ENCODE data around the gene OTOP3.

DNA sequence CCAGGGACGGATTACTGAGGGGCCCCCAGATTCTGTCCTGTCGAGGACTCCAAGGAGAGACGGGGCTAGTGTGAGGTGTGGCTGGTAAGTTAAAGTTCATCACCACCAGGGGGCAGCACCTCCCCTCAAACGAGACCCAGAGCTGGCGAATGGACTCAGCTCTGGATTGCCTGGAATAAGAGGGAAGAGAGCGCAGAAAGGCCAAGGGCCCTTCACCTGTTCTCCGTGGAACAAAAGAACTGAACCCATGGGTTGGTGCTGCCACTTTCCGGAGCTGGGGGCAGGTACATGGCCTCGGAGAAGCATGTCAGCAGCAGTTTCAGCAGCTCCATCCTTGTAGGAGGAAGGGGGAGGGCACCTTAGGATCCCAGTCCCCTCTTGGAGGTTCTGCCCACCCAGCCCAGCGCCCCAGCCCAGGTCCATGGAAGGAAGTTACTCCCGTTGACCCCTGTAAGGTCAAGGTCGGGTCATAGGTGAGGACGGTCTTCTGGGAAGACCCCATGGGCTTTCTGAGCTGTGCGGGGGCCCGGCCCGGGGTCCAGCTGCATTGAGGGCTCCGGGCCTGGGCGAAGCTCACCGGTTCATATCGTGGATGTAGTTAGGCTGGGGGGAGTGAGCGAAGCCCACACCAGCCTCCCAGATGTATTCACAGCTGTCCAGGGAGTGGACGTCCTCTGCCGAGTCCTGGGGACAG lies 26.1 kb downstream of the OTOP3 start:
- TF ChIP-seq, protein P1, sequence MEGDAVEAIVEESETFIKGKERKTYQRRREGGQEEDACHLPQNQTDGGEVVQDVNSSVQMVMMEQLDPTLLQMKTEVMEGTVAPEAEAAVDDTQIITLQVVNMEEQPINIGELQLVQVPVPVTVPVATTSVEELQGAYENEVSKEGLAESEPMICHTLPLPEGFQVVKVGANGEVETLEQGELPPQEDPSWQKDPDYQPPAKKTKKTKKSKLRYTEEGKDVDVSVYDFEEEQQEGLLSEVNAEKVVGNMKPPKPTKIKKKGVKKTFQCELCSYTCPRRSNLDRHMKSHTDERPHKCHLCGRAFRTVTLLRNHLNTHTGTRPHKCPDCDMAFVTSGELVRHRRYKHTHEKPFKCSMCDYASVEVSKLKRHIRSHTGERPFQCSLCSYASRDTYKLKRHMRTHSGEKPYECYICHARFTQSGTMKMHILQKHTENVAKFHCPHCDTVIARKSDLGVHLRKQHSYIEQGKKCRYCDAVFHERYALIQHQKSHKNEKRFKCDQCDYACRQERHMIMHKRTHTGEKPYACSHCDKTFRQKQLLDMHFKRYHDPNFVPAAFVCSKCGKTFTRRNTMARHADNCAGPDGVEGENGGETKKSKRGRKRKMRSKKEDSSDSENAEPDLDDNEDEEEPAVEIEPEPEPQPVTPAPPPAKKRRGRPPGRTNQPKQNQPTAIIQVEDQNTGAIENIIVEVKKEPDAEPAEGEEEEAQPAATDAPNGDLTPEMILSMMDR (IDR thresholded peaks at IDR 0.05), result peak; percentile 68 to 84 (median 79)
- no peak for TF ChIP-seq POLR2A (IDR thresholded peaks at IDR 0.05)

All from body of pancreas (tissue), 4 donors.